PC-9 (cell line): Measurements from ENCODE around the gene STK32B.

Source experiments
- EZH2 ChIP-seq: fragments of 200-600 bp; sonication (generic); IDR thresholded peaks from 2 replicates; pipeline ENCODE4 v1.8.0; 2017; ENCODE audit warnings: antibody characterized with exemption, low read depth
- TF ChIP-seq, protein P1 (sequence below): fragments of 200-600 bp; sonication (generic); conservative IDR thresholded peaks from 2 replicates; pipeline ENCODE4 v1.6.1; 2017; ENCODE audit warnings: mixed run types, antibody characterized with exemption, mild to moderate bottlenecking, moderate library complexity

GRCh38 chr4:5266991-5267390 is 215.7 kb downstream of the STK32B start:
- TF ChIP-seq, protein P1, sequence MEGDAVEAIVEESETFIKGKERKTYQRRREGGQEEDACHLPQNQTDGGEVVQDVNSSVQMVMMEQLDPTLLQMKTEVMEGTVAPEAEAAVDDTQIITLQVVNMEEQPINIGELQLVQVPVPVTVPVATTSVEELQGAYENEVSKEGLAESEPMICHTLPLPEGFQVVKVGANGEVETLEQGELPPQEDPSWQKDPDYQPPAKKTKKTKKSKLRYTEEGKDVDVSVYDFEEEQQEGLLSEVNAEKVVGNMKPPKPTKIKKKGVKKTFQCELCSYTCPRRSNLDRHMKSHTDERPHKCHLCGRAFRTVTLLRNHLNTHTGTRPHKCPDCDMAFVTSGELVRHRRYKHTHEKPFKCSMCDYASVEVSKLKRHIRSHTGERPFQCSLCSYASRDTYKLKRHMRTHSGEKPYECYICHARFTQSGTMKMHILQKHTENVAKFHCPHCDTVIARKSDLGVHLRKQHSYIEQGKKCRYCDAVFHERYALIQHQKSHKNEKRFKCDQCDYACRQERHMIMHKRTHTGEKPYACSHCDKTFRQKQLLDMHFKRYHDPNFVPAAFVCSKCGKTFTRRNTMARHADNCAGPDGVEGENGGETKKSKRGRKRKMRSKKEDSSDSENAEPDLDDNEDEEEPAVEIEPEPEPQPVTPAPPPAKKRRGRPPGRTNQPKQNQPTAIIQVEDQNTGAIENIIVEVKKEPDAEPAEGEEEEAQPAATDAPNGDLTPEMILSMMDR = no peak
- TF ChIP-seq EZH2 = no peak
